H1 (cell line): Measurements from ENCODE around the gene RPL7L1. TPM values are rescaled to one million over a fixed set of nuclear protein-coding genes. Genes with fewer than 3 reads are reported as not detected.

ENCODE experiments used
- CTCF ChIA-PET: fragments of 300-600 bp; sonication (Branson Sonifier 250); formaldehyde crosslinking; loops from one replicate; lab custom pipeline; 2021; ENCODE audit not compliant: partially characterized antibody; lab: Charles Lee
- POLR2A ChIA-PET: fragments of 300-600 bp; sonication (Branson Sonifier 250); formaldehyde crosslinking; loops from one replicate; lab custom pipeline; 2021; ENCODE audit warnings: inconsistent platforms; ENCODE audit not compliant: partially characterized antibody; lab: Charles Lee
- DNase-seq, 2 experiments: peaks; one replicate each; pipeline versions ENCODE4 v3.0.0 to v3.0.0-alpha.2; 2010 to 2022; ENCODE audit warnings: low spot score in 2 of 2, low read depth in 1 of 2, mixed read lengths in 1 of 2
- FAIRE-seq: peaks from 2 replicates; lab custom pipeline; 2011; peaks lifted over from hg19 to GRCh38; lab: Jason Lieb, UNC
- H2AFZ ChIP-seq: 2 replicates; pipeline ENCODE4 v1.8.1; 2012; ENCODE audit warnings: low read length, inconsistent platforms
- H2AK5ac ChIP-seq: 2 replicates; pipeline ENCODE4 v1.6.1; 2013; ENCODE audit warnings: low read depth, low read length
- H2BK120ac ChIP-seq: replicated peaks from 2 replicates; pipeline ENCODE3; 2013; ENCODE audit warnings: low read depth, low read length, inconsistent platforms
- H2BK12ac ChIP-seq: 2 replicates; pipeline ENCODE4 v1.6.1; 2013; ENCODE audit warnings: low read depth, low read length
- H2BK15ac ChIP-seq: 2 replicates; pipeline ENCODE4 v1.6.1; 2013; ENCODE audit warnings: low read length
- H2BK20ac ChIP-seq: 2 replicates; pipeline ENCODE4 v1.6.1; 2013; ENCODE audit warnings: low read length
- H2BK5ac ChIP-seq: 2 replicates; pipeline ENCODE4 v1.6.1; 2013; ENCODE audit warnings: low read depth, low read length
- H3K14ac ChIP-seq: 2 replicates; pipeline ENCODE4 v1.6.1; 2013; ENCODE audit warnings: inconsistent platforms; ENCODE audit not compliant: insufficient read length
- H3K18ac ChIP-seq: 2 replicates; pipeline ENCODE4 v1.6.1; 2013; ENCODE audit warnings: low read length; ENCODE audit errors: extremely low read depth
- H3K23ac ChIP-seq: 2 replicates; pipeline ENCODE4 v1.6.1; 2013; ENCODE audit warnings: inconsistent platforms; ENCODE audit not compliant: insufficient read length
- H3K23me2 ChIP-seq: 2 replicates; pipeline ENCODE4 v1.6.1; 2013; ENCODE audit warnings: low read depth, low read length
- H3K27ac ChIP-seq: 2 replicates; pipeline ENCODE4 v1.6.1; 2011; ENCODE audit warnings: low read depth, low read length, inconsistent platforms
- H3K27me3 ChIP-seq, 4 experiments: replicated peaks in 1 of 4; 1 replicate in 1 of 4; 2 replicates in 3 of 4; pipeline versions ENCODE4 v1.6.1 to v1.8.1; 2011 to 2013; ENCODE audit warnings: low read length in 3 of 4, mild to moderate bottlenecking in 3 of 4, inconsistent platforms in 2 of 4, mixed read lengths in 2 of 4, moderate library complexity in 1 of 4; ENCODE audit not compliant: control insufficient read depth in 3 of 4, insufficient read depth in 3 of 4; ENCODE audit errors: extremely low read depth in 1 of 4
- H3K36me3 ChIP-seq, 4 experiments: 2 replicates each; pipeline versions ENCODE4 v1.6.1 to v1.8.1; 2011 to 2013; ENCODE audit warnings: mild to moderate bottlenecking in 4 of 4, low read length in 3 of 4, moderate library complexity in 2 of 4, control low read depth in 1 of 4, inconsistent platforms in 1 of 4; ENCODE audit not compliant: insufficient read depth in 4 of 4, control insufficient read depth in 2 of 4
- H3K4ac ChIP-seq: replicated peaks from 2 replicates; pipeline ENCODE3; 2013; ENCODE audit warnings: low read length, low read depth, mixed read lengths, inconsistent platforms; ENCODE audit not compliant: insufficient read length
- H3K4me1 ChIP-seq, 4 experiments: replicated peaks in 1 of 4; 1 replicate in 1 of 4; 2 replicates in 3 of 4; pipeline versions ENCODE4 v1.6.1 to v1.8.1; 2011 to 2013; ENCODE audit warnings: low read length in 3 of 4, inconsistent platforms in 2 of 4, mixed read lengths in 1 of 4; ENCODE audit not compliant: insufficient read depth in 4 of 4, control insufficient read depth in 3 of 4
- H3K4me2 ChIP-seq, 2 experiments: 2 replicates each; pipeline versions ENCODE4 v1.6.1 to v1.8.1; 2011 to 2013; ENCODE audit warnings: low read depth in 2 of 2, low read length in 2 of 2, control low read depth in 1 of 2, inconsistent platforms in 1 of 2, mild to moderate bottlenecking in 1 of 2; ENCODE audit not compliant: insufficient read depth in 1 of 2
- H3K4me3 ChIP-seq, 4 experiments: fragments of 200-600, 300-600 bp in 1 of 4; sonication (generic), shearing (Covaris generic), sonication (Bioruptor Twin) in 1 of 4; 2 replicates each; pipeline versions ENCODE4 v1.5.1 to v1.8.1; 2011 to 2016; ENCODE audit warnings: low read length in 4 of 4, low read depth in 3 of 4, control low read depth in 2 of 4, inconsistent platforms in 2 of 4, mild to moderate bottlenecking in 2 of 4, mixed read lengths in 1 of 4, moderate library complexity in 1 of 4; ENCODE audit not compliant: insufficient read depth in 2 of 4; ENCODE audit errors: extremely low read depth in 1 of 4
- H3K56ac ChIP-seq: replicated peaks from 2 replicates; pipeline ENCODE3; 2013; ENCODE audit warnings: low read depth, mild to moderate bottlenecking, mixed read lengths, low read length, inconsistent platforms; ENCODE audit not compliant: insufficient read length
- H3K79me1 ChIP-seq: 2 replicates; pipeline ENCODE4 v1.6.1; 2013; ENCODE audit warnings: low read depth, low read length, control low read depth
- H3K79me2 ChIP-seq, 2 experiments: 2 replicates each; pipeline versions ENCODE4 v1.6.1 to v1.8.1; 2012 to 2013; ENCODE audit warnings: low read length in 2 of 2, mild to moderate bottlenecking in 2 of 2, inconsistent platforms in 1 of 2; ENCODE audit not compliant: insufficient read depth in 2 of 2, control insufficient read depth in 1 of 2
- H3K9ac ChIP-seq, 4 experiments: replicated peaks in 1 of 4; 1 replicate in 1 of 4; 2 replicates in 3 of 4; pipeline versions ENCODE4 v1.6.1 to v1.8.1; 2011 to 2013; ENCODE audit warnings: low read depth in 3 of 4, low read length in 3 of 4, control low read depth in 2 of 4, mild to moderate bottlenecking in 2 of 4, moderate library complexity in 2 of 4, inconsistent platforms in 1 of 4; ENCODE audit errors: extremely low read depth in 1 of 4
- H3K9me3 ChIP-seq, 2 experiments: 2 replicates each; pipeline versions ENCODE4 v1.6.1 to v1.8.1; 2012 to 2013; ENCODE audit warnings: mild to moderate bottlenecking in 2 of 2, moderate library complexity in 2 of 2, control low read depth in 1 of 2, inconsistent platforms in 1 of 2, low read depth in 1 of 2, low read length in 1 of 2, mixed read lengths in 1 of 2; ENCODE audit not compliant: insufficient read depth in 2 of 2
- H4K20me1 ChIP-seq, 2 experiments: replicated peaks in 1 of 2; 2 replicates each; pipeline versions ENCODE3 to v1.8.1; 2011 to 2013; ENCODE audit warnings: inconsistent platforms in 2 of 2, low read length in 2 of 2, mild to moderate bottlenecking in 1 of 2; ENCODE audit not compliant: insufficient read depth in 2 of 2, control insufficient read depth in 1 of 2
- H4K5ac ChIP-seq: 2 replicates; pipeline ENCODE4 v1.6.1; 2013; ENCODE audit warnings: low read length, low read depth, mixed read lengths, inconsistent platforms; ENCODE audit not compliant: insufficient read length
- H4K8ac ChIP-seq: 2 replicates; pipeline ENCODE4 v1.8.0; 2013; ENCODE audit warnings: mild to moderate bottlenecking, moderate library complexity, low read length, inconsistent platforms; ENCODE audit not compliant: insufficient read depth; ENCODE audit errors: extremely low read depth
- H4K91ac ChIP-seq: replicated peaks from 2 replicates; pipeline ENCODE3; 2013; ENCODE audit warnings: low read length, mixed read lengths, inconsistent platforms; ENCODE audit not compliant: insufficient read length
- CREB1 ChIP-seq: IDR thresholded peaks from 2 replicates; pipeline ENCODE4 v1.6.1; 2012; ENCODE audit warnings: inconsistent platforms
- GABPA ChIP-seq: IDR thresholded peaks from 2 replicates; pipeline ENCODE4 v1.6.1; 2011; ENCODE audit warnings: mild to moderate bottlenecking, low read length, moderate library complexity, borderline replicate concordance; ENCODE audit not compliant: insufficient read depth
- MAX ChIP-seq: IDR thresholded peaks from 2 replicates; pipeline ENCODE4 v1.6.1; 2012; ENCODE audit warnings: inconsistent platforms
- WGBS, 2 experiments: shearing (Covaris generic) in 1 of 2; methylation state at CpG; one replicate each; pipeline versions ENCODE4 v1.1.6 to v1.1.7; 2013 to 2015; ENCODE audit warnings: low lambda C conversion rate in 2 of 2, mixed read lengths in 2 of 2, inconsistent platforms in 1 of 2, low coverage in 1 of 2, missing lambda C conversion rate in 1 of 2; ENCODE audit not compliant: insufficient replicate concordance in 2 of 2, insufficient coverage in 1 of 2, insufficient read length in 1 of 2; ENCODE audit errors: extremely low coverage in 1 of 2, missing lambda C conversion rate in 1 of 2; 5-methylcytosine and 5-hydroxymethylcytosine counted together
- polyA plus RNA-seq, 7 experiments: library from polyadenylated mRNA; depleted of rRNA in 3 of 7; stranded (reverse) in 5 of 7; unstranded in 2 of 7; fragments of >200 nt in 5 of 7; fragments of 200-250 nt in 2 of 7; gene quantifications; 1 replicate in 5 of 7; 2 replicates in 1 of 7; 4 replicates in 1 of 7; pipeline versions ENCODE4 v1.2.1 to v1.2.3, GENCODE V29; 2011 to 2013; ENCODE audit warnings: missing spikeins in 2 of 7, mixed read lengths in 2 of 7
- total RNA-seq: library from RNA; stranded (reverse); fragmentation: NEBNext Ultra II Directional; extraction: Animal tissue kit (Norgen Biotek cat#: 25700); gene quantifications from 2 replicates; pipeline ENCODE4 v1.2.1, GENCODE V29; 2021

The RPL7L1 gene
- total and polyA plus RNA-seq, 2 of the 8 experiments (the other 6 are each of a cell fraction or from before 2014, with no cell fraction given): 31.0 to 117 TPM

- no peaks in the 10 kb centered on the region for H3K4me1 ChIP-seq
- FAIRE-seq: no peak
- H3K23me2 ChIP-seq: no peaks in the 10 kb centered on the region
- H3K4me2 ChIP-seq: no peak overlapping the region
- no peak for DNase-seq
- no peak overlapping the region for H4K8ac ChIP-seq
- H3K27me3 ChIP-seq: no peaks in the 10 kb centered on the region
- POLR2A ChIA-PET: no interaction called here
- H4K91ac ChIP-seq: no peak overlapping the region
- H3K9ac ChIP-seq: no peak overlapping the region
- WGBS, 2 experiments: 92% methylated on average over 5 of the region's 5 CpGs; no CpG with 5 or more reads in 1 of the 2 experiments
- no peak overlapping the region for H2BK120ac ChIP-seq
- H3K23ac ChIP-seq: no peak overlapping the region
- no peak overlapping the region for H2BK12ac ChIP-seq
- no peak for TF ChIP-seq GABPA
- TF ChIP-seq CREB1: no peak
- no peak for TF ChIP-seq MAX
- TF ChIP-seq, all 59 proteins: peak for 0
- H3K4me3 ChIP-seq: no peak overlapping the region
- no peaks in the 10 kb centered on the region for H3K9me3 ChIP-seq
- H3K36me3 ChIP-seq: peaks cover 9 to 19% (median 13%) of the 10 kb centered on the region in 4 experiments; a peak in 7 of 8 replicates
- H2BK20ac ChIP-seq: no peak overlapping the region
- H2AFZ ChIP-seq: no peak overlapping the region
- no peak overlapping the region for H3K18ac ChIP-seq
- no peak overlapping the region for H3K14ac ChIP-seq
- H3K4ac ChIP-seq: no peak overlapping the region
- peaks cover 0 to 3% of the 10 kb centered on the region in 2 experiments for H4K20me1 ChIP-seq
- no peak overlapping the region for H2BK5ac ChIP-seq
- no peak overlapping the region for H3K56ac ChIP-seq
- CTCF ChIA-PET: interaction anchor here (1.6 kb wide), 1 partner anchor 108 kb away, joined by 5 read pairs; no protein-coding TSS in a partner anchor
- no peak overlapping the region for H2AK5ac ChIP-seq
- no peak overlapping the region for H3K27ac ChIP-seq
- 0 out of 4 replicates have a peak, but pooled peaks cover 0 to 3% of the 10 kb centered on the region in 2 experiments for H3K79me2 ChIP-seq
- no peaks in the 10 kb centered on the region; the same call in 1 of the 2 replicates for H3K79me1 ChIP-seq
- H2BK15ac ChIP-seq: no peak overlapping the region
- no peak overlapping the region for H4K5ac ChIP-seq
Observed at GRCh38 chr6:42834056-42834455, 45.4 kb upstream of the RPL7L1 start.
